SK-MEL-5 (cell line): ENCODE data around the gene FOXN3. TPM values are rescaled to one million over a fixed set of nuclear protein-coding genes. Genes with fewer than 3 reads are reported as not detected.

ENCODE experiments used
- DNase-seq: peaks from one replicate; pipeline ENCODE4 v3.0.0-alpha.2; 2016; ENCODE audit warnings: low read depth, low spot score
- in situ Hi-C: cut with HindIII; loops from 2 replicates; pipeline ENCODE4 v1.10.0; 2016; ENCODE audit warnings: low sequenced_read_pairs, high pct_unique_total_duplicates, low pct_unique_long_range_greater_than_20kb
- total RNA-seq: library from RNA; depleted of rRNA; stranded (reverse); fragments of >200 nt; shearing (Covaris generic); gene quantifications from 2 replicates; pipeline ENCODE4 v1.2.3, GENCODE V29; 2014

Gene FOXN3
- total RNA-seq, 1 experiment from 2014 or later = 6.2 TPM

DNA sequence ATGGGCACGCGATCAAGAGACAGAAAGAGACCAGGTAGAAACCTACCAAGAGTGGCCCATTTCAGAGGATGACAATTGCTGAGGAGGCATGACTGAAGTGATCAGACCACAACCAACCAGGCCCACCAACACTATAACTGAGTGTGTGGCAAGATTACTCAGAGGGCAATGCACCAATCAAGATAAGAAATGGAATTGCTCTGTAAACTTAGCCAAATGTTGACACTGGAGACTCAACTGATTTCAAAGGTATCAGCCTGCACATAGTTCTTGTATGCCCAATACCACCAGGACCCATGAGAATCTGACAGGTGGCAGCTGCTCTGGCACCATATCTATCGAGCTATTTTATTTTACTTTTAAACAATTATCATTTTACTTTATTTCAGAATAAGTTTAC is 128.9 kb downstream of the FOXN3 start:
- in situ Hi-C loops = no loop called here
- DNase-seq = no peak

DNA sequence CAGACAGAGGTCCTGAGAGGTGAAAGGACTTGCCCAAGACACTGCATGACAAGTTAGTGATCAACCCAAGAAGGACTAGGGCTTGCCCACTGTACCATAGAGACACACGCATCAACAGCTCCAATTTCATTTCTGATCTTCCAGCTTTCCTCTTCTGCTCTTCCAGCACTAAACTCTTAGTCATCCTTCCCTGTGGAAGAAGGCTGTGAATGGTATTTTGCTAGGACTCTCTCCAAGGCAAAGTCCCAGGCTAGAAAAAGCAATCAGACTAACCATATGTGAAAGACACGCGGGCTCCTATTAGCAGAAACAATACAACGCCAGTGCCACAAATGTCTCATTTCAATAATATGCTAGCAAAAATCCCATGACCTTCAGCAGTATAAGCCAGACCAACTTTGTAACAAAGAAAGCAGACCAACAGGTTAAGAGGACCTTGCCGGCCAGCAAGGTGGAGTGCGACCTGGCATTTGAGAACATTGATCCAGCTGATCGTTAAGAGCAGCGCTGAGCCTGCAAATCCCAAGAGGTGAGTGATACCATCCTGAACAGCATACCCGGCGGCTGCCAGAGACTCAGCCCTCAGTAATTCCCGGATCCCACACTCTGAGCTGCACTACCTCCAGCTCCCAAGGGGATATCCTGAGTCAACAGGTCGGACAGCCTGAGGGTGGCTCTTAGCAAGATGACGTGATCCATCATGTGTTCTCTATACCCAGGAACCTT is 132.5 kb downstream of the FOXN3 start:
- in situ Hi-C loops = no loop called here
- no peak for DNase-seq

DNA sequence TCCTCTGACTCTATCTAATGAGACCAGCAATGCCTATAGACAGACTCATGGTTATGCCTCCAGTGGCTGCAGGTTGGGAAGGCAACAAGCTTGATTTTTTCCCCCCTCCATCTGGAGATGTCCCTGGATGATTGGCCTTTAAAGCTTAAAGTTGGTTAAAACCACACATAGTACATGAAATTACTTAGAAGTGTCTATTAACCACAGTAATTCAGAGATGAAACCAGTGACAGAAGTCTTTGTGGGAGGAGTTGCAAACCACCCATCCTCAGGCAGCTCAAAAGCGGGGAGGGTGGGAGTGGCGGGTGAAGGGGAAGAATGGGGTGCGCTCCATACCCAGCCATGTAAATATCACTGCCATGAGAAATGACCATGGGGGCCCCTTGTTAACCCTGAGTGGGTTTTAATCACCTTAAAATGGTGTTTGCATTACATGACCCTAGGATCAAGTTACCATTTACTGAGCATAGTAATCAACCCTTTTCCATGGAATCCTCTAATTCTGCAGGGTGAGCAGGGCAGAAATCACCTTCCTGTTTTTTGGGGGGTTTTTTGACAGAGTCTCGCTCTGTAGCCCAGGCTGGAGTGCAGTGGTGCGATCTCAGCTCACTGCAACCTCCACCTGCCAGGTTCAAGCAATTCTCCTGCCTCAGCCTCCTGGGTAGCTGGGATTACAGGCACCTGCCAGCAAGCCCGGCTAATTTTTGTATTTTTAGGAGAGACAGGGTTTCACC is 133.5 kb downstream of the FOXN3 start:
- DNase-seq = no peak
- in situ Hi-C loops = no loop called here

DNA sequence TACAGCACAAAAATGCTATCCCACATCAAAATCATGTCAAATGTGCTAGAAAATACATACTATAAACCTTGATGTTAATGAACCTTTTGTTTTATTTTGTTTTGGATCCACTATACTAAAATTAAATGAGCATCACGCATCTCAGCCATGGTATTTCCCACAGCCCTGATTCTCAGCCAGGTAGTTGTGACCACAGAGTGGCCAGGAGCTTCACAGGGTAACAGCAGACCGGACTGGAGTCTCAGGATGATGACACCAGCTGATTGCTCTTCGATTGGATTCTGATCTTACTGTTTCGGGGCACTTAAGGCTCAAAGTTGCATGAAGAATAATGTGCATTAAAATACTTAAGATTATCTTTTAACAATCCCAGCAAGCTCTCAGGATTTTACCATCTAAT is 134.8 kb downstream of the FOXN3 start:
- DNase-seq = no peak
- in situ Hi-C loops = no loop called here

DNA sequence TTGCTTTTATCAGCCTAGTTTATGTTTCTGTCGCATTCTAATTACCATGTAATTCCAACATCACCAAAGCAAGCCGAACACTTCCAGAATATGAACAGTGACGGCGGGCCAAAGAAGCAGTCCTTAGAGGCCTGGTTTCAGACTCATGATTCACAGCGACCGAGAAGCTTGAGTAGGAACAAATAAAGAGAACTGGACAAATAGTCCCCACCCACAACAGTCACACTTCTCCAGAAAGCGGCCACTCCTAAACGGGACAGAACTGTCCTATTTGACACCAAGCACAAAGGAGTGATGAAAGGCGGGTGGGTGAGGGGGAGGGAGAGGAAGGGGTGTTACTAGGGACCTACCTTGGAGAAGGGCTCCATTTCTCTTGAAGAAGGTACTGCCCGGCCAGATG is 136.4 kb downstream of the FOXN3 start:
- in situ Hi-C loops = no loop called here
- DNase-seq = no peak

DNA sequence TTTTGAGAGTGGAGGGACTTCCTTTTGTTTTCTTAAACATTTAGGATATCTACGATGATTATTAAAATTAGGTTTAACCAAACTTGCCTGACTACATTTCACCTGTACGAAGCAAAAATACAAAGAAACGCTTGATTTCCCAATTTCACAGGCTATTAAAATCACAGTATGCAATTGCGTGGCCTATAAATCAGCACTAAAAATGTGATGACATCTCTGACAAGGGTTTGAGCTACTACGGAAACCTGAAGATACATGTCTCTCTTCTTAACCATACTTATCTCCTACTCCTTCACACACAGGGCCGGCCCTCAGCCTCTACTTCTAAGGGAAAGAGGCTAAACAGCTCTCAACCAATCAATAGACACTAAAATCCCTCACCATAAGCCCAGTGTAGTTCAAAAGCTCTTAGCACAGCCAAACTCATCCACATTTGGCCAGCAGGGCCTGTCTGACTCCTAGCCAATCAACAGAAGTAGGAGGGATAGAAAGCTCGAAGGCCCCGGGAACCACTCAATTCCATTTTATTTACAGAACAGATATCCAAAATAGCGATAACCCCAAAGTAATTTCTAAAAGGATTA is 137.3 kb downstream of the FOXN3 start:
- DNase-seq = no peak
- in situ Hi-C loops = no loop called here

DNA sequence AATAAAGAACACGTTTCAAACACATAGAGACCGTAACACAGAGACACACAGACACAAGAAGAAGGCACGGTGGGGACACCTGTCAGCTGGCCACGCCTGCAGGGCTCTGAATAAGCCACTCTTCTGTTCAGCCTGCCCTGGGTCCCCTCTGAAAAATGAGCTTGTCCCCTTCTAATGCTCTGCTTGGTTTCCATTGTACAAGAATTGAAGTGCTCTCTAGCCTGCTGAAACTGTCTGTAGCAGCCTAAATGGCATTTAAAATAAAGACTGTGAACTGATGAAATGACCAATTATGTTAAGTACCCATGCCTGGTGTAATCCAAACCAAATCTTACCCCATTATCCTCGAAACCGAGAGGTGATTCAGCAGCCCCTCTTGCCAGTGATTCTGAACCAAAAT is 139.8 kb downstream of the FOXN3 start:
- no peak for DNase-seq
- in situ Hi-C loops = no loop called here

DNA sequence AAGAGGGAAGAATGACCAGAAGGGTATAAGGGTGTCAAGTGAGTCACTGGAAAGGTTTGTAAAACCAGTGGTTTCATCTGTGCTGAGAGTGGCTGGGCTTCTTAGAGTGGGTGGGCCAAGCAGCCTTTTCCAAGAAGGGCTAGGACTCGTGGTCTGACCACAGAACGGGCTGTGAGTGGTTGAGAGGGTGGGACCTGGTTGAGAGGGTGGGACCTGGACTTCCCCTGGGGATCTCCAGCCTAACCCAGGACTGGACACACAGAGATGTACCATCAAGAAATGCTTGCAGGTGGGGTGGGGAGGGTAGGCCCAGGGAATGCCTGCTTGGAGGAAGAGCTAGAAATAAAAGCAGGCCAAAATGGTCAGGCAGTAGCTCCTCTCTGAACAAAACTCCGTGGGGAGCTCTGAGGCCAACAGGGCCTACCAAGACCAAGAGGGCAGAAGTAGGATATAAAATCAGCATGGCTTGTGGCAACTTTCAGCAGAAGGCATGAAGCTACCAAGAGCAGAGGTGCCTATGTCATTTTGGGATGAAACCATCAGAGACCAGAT is 140.5 kb downstream of the FOXN3 start:
- in situ Hi-C loops = no loop called here
- no peak for DNase-seq

DNA sequence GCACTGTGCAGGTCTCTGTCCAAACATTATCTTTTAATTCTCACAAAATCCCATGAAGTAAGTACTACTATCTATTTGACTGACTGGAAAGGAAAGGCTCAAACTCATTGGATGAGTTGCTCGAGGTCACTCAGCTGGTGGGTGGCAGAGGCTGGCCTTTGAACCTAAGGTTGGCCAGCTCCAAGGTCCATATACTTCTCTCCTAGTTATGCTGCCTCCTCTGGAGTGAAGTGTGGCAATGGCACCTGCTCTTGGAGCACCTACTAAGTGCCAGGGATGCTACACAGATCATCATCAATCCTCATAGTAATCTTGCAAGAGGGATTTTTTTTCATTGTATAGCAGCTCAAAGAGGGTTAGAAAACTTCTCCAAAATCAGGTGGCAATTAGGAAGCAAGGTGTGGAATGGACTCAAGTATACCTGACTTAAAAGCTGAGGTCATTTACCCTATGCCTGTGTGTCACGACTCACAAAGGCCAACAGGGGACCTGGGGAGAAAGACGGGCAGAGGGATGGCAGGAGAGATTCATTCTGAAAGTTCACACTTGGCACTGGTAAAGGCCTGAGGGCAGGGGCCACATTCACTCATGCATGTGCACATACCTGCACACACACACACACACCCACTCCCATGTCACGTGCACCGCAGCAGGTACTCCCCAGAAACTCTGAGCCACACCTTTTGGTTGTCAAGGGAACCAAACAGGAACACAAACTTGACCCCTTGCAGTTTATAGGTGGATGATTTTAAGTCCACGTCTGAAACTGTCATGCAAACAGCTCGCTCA is 146.4 kb downstream of the FOXN3 start:
- in situ Hi-C loops = no loop called here
- DNase-seq = no peak

DNA sequence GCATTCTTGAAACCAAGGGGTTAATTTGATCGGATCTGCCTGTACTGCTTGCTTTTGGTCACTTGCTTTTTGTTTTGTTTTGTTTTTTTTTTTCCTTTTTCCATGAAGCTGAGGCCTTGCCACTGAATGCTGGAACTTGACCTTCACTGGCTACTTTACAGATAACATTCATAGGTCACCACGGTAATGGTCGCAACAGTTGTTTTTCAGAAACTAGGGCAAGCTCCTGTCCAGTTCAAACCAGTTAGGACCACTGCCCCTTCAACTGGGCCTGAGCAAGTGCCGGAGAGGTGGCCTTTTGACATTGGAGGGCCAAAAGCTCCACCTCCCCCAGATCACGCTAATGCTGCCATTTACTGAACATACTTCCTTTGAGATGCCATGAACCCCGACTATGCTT is 147.6 kb downstream of the FOXN3 start:
- in situ Hi-C loops = no loop called here
- no peak for DNase-seq

DNA sequence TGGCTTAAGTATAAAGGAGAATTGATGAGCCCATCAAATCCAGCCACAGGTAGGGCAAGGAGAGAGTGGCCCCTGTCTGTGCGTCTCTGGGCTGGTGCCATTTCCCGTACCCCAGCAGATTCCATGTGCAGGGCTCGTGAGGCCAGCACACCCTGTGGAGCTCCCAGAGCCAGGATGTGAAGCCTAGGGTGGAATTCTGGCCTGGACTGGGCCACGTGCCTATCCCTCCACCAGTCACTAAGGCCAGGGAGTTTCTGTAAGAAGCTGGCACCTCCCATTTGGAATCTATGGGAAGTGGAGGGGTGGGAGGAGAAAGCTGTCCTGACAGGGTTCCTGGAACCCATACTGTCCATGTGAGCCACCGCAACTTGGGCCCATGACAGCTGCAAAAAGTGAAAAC is 148.5 kb downstream of the FOXN3 start:
- in situ Hi-C loops = no loop called here
- no peak for DNase-seq

DNA sequence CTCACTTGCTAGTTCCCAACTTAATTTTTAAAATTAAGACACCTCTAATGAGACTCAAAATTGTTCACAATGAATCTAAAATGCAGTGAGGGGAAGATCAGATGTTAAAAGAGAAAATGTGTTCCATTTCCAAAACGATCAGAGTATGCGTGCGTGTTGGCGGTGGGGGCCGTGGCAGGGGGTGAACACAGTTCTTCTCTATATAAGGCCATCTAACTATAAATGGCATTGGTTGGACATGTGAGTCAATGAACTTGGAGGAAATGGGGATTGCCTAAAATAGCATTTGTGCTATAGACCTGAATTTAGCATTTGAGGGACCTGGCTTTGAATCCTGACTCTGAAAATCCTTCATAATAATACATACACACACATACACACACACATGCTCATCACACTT is 149.4 kb downstream of the FOXN3 start:
- in situ Hi-C loops = no loop called here
- no peak for DNase-seq

DNA sequence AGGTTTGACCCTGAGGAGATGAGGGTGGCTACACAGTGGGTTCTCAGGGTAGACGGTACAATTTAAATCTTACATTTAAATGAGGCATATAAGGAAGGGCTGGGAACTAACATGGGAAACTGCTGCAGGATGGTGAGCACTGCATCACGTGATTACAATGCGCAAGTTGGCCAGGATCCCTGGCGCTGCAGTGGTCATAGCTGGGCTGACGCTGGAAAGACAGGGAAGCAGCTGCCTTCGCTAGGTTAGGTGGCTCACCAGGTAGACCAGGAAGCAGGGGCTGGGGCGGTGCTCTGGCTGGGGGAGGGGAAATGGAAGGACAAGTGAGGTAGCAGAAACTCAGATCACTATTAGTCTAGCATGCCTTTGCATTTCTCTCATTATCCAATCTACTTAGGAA is 149.9 kb downstream of the FOXN3 start:
- in situ Hi-C loops = no loop called here
- DNase-seq = no peak

DNA sequence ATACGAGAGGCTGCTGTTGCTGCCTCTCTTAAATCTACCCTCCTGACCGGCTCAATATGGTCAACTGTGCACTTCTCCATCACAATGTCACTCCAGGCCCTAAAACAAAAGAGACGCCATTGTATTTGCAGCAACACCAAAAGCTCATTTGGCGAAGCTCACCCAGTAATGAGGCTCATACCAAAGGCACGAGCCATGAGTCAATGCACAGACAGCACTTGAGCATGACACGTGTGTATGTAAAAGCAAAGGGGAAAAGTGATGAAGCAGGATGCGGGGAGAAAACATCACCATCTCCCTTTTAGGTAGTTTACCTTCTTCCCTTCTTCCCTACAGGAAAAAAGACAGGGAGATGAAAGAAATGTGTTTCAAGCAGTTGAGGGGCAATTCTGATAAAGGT is 150.3 kb downstream of the FOXN3 start:
- no peak for DNase-seq

DNA sequence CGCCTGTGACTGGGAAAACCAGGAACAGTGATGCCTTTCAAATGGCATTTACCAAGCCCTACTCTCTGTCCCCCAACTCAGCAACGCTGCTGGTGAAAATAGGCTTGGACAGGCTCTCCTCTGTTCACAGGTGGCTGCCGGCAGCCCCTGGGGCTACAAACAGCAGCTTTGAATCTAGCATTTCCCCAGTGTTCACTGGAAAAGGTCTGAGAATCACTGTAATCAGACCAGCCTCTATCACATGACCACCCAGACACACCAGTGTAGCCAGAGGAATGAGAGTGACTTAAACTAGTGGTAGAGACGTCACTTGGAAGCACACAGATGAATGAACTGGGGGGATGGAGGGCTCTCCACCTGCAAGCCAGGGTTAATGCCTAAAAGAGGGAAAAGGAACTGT is 151.8 kb downstream of the FOXN3 start:
- no peak for DNase-seq
- in situ Hi-C loops = no loop called here

More for the DNA sequence above, 150.3 kb downstream of the FOXN3 start:
- in situ Hi-C loops = no loop called here

DNA sequence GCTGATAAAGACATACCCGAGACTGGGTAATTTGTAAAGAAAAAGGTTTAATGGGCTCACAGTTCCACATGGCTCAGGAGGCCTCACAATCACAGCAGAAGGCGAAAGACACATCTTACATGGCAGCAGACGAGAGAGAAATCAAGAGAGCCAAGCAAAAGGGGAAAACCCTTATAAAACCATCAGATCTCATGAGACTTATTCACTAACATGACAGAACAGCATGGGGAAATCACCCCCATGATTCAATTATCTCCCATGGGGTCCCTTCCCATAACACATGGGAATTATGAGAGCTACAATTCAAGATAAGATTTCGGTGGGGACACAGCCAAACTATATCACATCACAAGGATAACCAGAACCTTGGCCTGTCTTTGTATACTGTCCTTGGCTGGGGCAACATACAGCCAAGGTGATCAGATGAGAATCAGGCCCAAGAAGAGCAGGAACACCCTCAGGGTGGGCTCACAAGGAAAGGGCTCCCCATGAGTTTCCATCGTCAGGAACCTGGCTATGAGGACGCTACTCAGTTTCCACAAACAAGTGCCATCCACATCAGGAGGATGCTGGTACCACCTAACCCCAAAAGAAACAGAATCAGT is 152.7 kb downstream of the FOXN3 start:
- DNase-seq = no peak
- in situ Hi-C loops = no loop called here

DNA sequence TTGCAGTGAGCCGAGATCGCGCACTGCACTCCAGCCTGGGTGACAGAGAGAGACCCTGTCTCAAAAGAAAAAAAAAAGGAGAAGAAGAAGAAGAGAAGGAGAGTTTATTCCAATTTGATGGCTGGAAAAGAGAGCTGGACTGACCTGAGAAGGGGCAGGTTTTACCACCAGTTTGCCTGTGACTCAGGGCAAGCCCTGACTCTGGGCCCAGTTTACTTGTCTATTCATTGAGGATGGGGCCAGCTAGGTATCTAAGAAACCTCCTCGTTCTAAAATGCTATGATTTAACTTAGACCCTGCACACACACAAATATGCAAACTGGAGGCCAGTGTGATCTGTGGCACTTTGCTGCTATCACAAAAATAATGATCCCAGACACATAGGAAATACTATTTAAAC is 155.0 kb downstream of the FOXN3 start:
- in situ Hi-C loops = no loop called here
- no peak for DNase-seq

DNA sequence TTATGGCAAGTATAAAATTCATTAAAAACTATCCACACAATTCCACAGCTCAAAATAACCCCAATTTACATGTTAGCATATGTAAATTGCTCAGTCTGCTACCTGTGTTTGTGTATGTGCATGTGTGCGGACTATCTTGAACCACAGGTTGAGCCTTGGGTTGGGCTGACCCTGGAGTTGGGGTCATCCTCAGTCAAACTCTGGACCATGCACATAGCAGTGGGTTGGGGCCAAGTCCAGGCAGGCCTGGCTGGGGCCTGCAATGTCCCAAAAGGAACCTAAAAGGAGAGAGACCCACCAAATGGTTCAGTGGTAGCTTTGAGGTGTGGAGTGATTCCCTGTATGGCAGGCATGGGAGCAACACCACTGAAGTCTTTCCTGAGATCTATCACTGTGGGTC is 156.1 kb downstream of the FOXN3 start:
- in situ Hi-C loops = no loop called here
- DNase-seq = no peak
